ENCODE data around the gene DYNC2H1.

GRCh38 chr11:103441021-103441420 lies 331.8 kb downstream of the DYNC2H1 start:
- TF ChIP-seq CTCF (IDR thresholded peaks at IDR 0.05): no peak
- TF ChIP-seq POLR2A (IDR thresholded peaks at IDR 0.05): no peak
- no peak for TF ChIP-seq EP300 (IDR thresholded peaks at IDR 0.05)
